ENCODE results near the gene OSBPL7.

- no peak for TF ChIP-seq EZH2 (IDR thresholded peaks at IDR 0.05)
- TF ChIP-seq POLR2AphosphoS5 (IDR thresholded peaks at IDR 0.05; ENCODE audit: borderline replicate concordance, low read depth, low read length): no peak
- TF ChIP-seq FOXP2 (optimal IDR thresholded peaks at IDR 0.05; ENCODE audit: control extremely low read depth, extremely low read length, insufficient read depth): no peak
Observed at GRCh38 chr17:47821424-47822391, at the start of gene OSBPL7.

All from SK-N-MC (cell line).